Measurements from ENCODE around the gene SLC22A3.

DNA sequence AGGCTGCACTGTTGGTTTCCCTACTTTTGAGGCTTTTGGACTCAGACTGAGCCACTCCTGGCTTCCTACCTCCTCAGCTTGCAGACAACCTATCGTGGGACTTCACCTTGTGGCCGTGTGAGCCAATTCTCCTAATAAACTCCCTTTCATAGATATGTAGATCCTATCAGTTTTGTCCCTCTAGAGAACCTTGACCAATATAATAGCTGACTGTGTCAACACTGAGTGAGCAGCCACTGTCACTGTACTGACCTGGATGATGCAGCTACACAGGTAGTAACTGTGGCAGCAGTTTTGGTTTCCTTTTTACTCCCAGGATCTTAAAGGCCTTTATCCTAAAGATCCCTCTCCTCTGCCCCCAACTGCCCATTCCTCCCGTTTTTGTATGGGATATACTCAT lies 70.2 kb downstream of the SLC22A3 start:
- TF ChIP-seq, protein P1, sequence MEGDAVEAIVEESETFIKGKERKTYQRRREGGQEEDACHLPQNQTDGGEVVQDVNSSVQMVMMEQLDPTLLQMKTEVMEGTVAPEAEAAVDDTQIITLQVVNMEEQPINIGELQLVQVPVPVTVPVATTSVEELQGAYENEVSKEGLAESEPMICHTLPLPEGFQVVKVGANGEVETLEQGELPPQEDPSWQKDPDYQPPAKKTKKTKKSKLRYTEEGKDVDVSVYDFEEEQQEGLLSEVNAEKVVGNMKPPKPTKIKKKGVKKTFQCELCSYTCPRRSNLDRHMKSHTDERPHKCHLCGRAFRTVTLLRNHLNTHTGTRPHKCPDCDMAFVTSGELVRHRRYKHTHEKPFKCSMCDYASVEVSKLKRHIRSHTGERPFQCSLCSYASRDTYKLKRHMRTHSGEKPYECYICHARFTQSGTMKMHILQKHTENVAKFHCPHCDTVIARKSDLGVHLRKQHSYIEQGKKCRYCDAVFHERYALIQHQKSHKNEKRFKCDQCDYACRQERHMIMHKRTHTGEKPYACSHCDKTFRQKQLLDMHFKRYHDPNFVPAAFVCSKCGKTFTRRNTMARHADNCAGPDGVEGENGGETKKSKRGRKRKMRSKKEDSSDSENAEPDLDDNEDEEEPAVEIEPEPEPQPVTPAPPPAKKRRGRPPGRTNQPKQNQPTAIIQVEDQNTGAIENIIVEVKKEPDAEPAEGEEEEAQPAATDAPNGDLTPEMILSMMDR (IDR thresholded peaks at IDR 0.05; ENCODE audit: insufficient read depth, low read depth, low read length), result no peak
- no peak for TF ChIP-seq EZH2 (IDR thresholded peaks at IDR 0.05; ENCODE audit: insufficient read depth, low read length)
